SK-N-SH (cell line): ENCODE measurements around the gene MTHFS. TPM values are rescaled to one million over a fixed set of nuclear protein-coding genes. Genes with fewer than 3 reads are reported as not detected.

Experiments used
- CTCF ChIA-PET: fragments of 300-600, 350-600 bp; formaldehyde crosslinking; extraction: SDS; loops from one replicate; lab custom pipeline; 2021; lab: Yijun Ruan, JAX
- POLR2A ChIA-PET: fragments of 350-600 bp; sonication (Branson Sonifier 250); formaldehyde crosslinking; extraction: SDS; loops from one replicate; lab custom pipeline; 2020; ENCODE audit warnings: antibody characterized with exemption, inconsistent platforms; lab: Yijun Ruan, JAX
- DNase-seq: peaks from one replicate; pipeline ENCODE4 v3.0.0; 2012
- H2AFZ ChIP-seq: fragments of 200-600 bp; sonication (generic); 2 replicates; pipeline ENCODE4 v1.8.1; 2016; ENCODE audit warnings: antibody characterized with exemption, mild to moderate bottlenecking, low read depth
- H3F3A ChIP-seq: fragments of 200-600 bp; sonication (generic); replicated peaks from 2 replicates; pipeline ENCODE3; 2016; ENCODE audit warnings: antibody characterized with exemption, mild to moderate bottlenecking; ENCODE audit not compliant: insufficient read depth
- H3K27ac ChIP-seq, 2 experiments: fragments of 200-500 bp in 1 of 2; fragments of 200-600 bp in 1 of 2; sonication (Bioruptor generic) in 1 of 2; sonication (generic), shearing (Covaris generic) in 1 of 2; 2 replicates each; pipeline versions ENCODE4 v1.5.1 to v1.6.1; 2014 to 2016; ENCODE audit warnings: low read depth in 2 of 2, inconsistent platforms in 1 of 2, low read length in 1 of 2, mild to moderate bottlenecking in 1 of 2, mixed read lengths in 1 of 2
- H3K27me3 ChIP-seq: fragments of 200-600 bp; sonication (generic), shearing (Covaris generic); 2 replicates; pipeline ENCODE4 v1.6.1; 2016; ENCODE audit warnings: mixed run types; ENCODE audit not compliant: insufficient read depth
- H3K36me3 ChIP-seq, 2 experiments: fragments of 200-500 bp in 1 of 2; fragments of 200-600 bp in 1 of 2; sonication (Bioruptor generic) in 1 of 2; sonication (generic) in 1 of 2; replicated peaks in 1 of 2; 2 replicates each; pipeline versions ENCODE3 to v1.5.1; 2014 to 2016; ENCODE audit warnings: low read length in 1 of 2, mild to moderate bottlenecking in 1 of 2; ENCODE audit not compliant: insufficient read depth in 2 of 2, control insufficient read depth in 1 of 2
- H3K4me1 ChIP-seq, 2 experiments: fragments of 200-500 bp in 1 of 2; fragments of 200-600 bp in 1 of 2; sonication (Bioruptor generic) in 1 of 2; sonication (generic), shearing (Covaris generic) in 1 of 2; 2 replicates each; pipeline versions ENCODE4 v1.5.1 to v1.6.1; 2014 to 2016; ENCODE audit warnings: low read depth in 1 of 2, low read length in 1 of 2, mixed run types in 1 of 2; ENCODE audit not compliant: insufficient read depth in 2 of 2, control insufficient read depth in 1 of 2
- H3K4me2 ChIP-seq: fragments of 200-600 bp; sonication (generic), shearing (Covaris generic); 2 replicates; pipeline ENCODE4 v1.6.1; 2017; ENCODE audit warnings: mixed run types
- H3K4me3 ChIP-seq, 2 experiments: fragments of 200-500 bp in 1 of 2; fragments of 200-600 bp in 1 of 2; sonication (Bioruptor generic) in 1 of 2; sonication (generic), shearing (Covaris generic) in 1 of 2; 2 replicates each; pipeline versions ENCODE4 v1.5.1 to v1.8.1; 2014 to 2016; ENCODE audit warnings: low read depth in 2 of 2, inconsistent platforms in 1 of 2, low read length in 1 of 2, mild to moderate bottlenecking in 1 of 2, mixed read lengths in 1 of 2, moderate library complexity in 1 of 2
- H3K79me2 ChIP-seq: fragments of 200-600 bp; sonication (generic); 2 replicates; pipeline ENCODE4 v1.8.1; 2017; ENCODE audit warnings: mild to moderate bottlenecking; ENCODE audit not compliant: insufficient read depth
- H3K9ac ChIP-seq: fragments of 200-600 bp; sonication (generic); 2 replicates; pipeline ENCODE4 v1.6.1; 2017; ENCODE audit warnings: mixed run types
- H3K9me2 ChIP-seq: fragments of 200-600 bp; sonication (generic); 2 replicates; pipeline ENCODE4 v1.6.1; 2017; ENCODE audit warnings: mixed run types
- H3K9me3 ChIP-seq: fragments of 200-600 bp; sonication (generic); 2 replicates; pipeline ENCODE4 v1.6.1; 2017; ENCODE audit warnings: mixed run types, mild to moderate bottlenecking, moderate library complexity
- H4K20me1 ChIP-seq: fragments of 200-600 bp; sonication (generic); 2 replicates; pipeline ENCODE4 v1.6.1; 2017; ENCODE audit warnings: mild to moderate bottlenecking, mixed run types; ENCODE audit not compliant: insufficient read depth
- CHD2 ChIP-seq: fragments of 150-350 bp; IDR thresholded peaks from 2 replicates; pipeline ENCODE4 v1.6.1; 2018; ENCODE audit warnings: low read length; ENCODE audit not compliant: partially characterized antibody
- CTCF ChIP-seq: fragments of 200-600 bp; sonication (generic); IDR thresholded peaks from 2 replicates; pipeline ENCODE4 v1.6.1; 2017; ENCODE audit warnings: antibody characterized with exemption, mild to moderate bottlenecking, moderate library complexity
- EZH2phosphoT487 ChIP-seq: fragments of 200-600 bp; sonication (generic); IDR thresholded peaks from 2 replicates; pipeline ENCODE4 v1.6.1; 2017; ENCODE audit warnings: low read depth, mixed run types, mild to moderate bottlenecking, antibody characterized with exemption, moderate library complexity, borderline replicate concordance
- FOSL2 ChIP-seq: IDR thresholded peaks from 2 replicates; pipeline ENCODE4 v1.4.0; 2012; ENCODE audit warnings: low read depth, mild to moderate bottlenecking, moderate library complexity, borderline replicate concordance
- FOXM1 ChIP-seq: IDR thresholded peaks from 2 replicates; pipeline ENCODE4 v1.4.0; 2012; ENCODE audit warnings: low read depth, mild to moderate bottlenecking
- GABPA ChIP-seq: IDR thresholded peaks from 2 replicates; pipeline ENCODE4 v1.4.0; 2012; ENCODE audit warnings: low read depth, mild to moderate bottlenecking
- JUND ChIP-seq: IDR thresholded peaks from 2 replicates; pipeline ENCODE4 v1.4.0; 2012
- MEF2A ChIP-seq: IDR thresholded peaks from 2 replicates; pipeline ENCODE4 v1.4.0; 2012; ENCODE audit warnings: low read depth, borderline replicate concordance
- MXI1 ChIP-seq: IDR thresholded peaks from 2 replicates; pipeline ENCODE4 v1.6.1; 2012; ENCODE audit warnings: mild to moderate bottlenecking, low read depth, low read length, improper control_type of control experiment
- NFIC ChIP-seq: IDR thresholded peaks from 2 replicates; pipeline ENCODE4 v1.4.0; 2012; ENCODE audit warnings: borderline replicate concordance
- NRF1 ChIP-seq: IDR thresholded peaks from 2 replicates; pipeline ENCODE4 v1.6.1; 2012; ENCODE audit warnings: low read depth, mild to moderate bottlenecking, low read length
- POLR2AphosphoS5 ChIP-seq: IDR thresholded peaks from 2 replicates; pipeline ENCODE4 v1.6.1; 2012; ENCODE audit warnings: low read depth, low read length
- RAD21 ChIP-seq: IDR thresholded peaks from 2 replicates; pipeline ENCODE4 v1.6.1; 2012; ENCODE audit warnings: mild to moderate bottlenecking, low read length
- REST ChIP-seq: IDR thresholded peaks from 2 replicates; pipeline ENCODE4 v1.6.1; 2012; ENCODE audit warnings: mild to moderate bottlenecking, low read depth, low read length, moderate library complexity
- RFX5 ChIP-seq: IDR thresholded peaks from 2 replicates; pipeline ENCODE4 v1.6.1; 2012; ENCODE audit warnings: mild to moderate bottlenecking, improper control_type of control experiment, low read length
- SMC3 ChIP-seq: IDR thresholded peaks from 2 replicates; pipeline ENCODE4 v1.6.1; 2012; ENCODE audit warnings: low read depth, low read length, improper control_type of control experiment
- TAF1 ChIP-seq: IDR thresholded peaks from 2 replicates; pipeline ENCODE4 v1.6.1; 2012; ENCODE audit warnings: low read depth, mild to moderate bottlenecking, low read length, moderate library complexity, borderline replicate concordance
- TCF12 ChIP-seq: IDR thresholded peaks from 2 replicates; pipeline ENCODE4 v1.4.0; 2012
- USF2 ChIP-seq: fragments of 150-350 bp; IDR thresholded peaks from 2 replicates; pipeline ENCODE4 v1.6.1; 2017; ENCODE audit warnings: antibody characterized with exemption, low read length, low read depth, borderline replicate concordance
- YY1 ChIP-seq: IDR thresholded peaks from 2 replicates; pipeline ENCODE4 v1.4.0; 2012; ENCODE audit warnings: low read depth, mild to moderate bottlenecking
- ZBTB33 ChIP-seq: IDR thresholded peaks from 2 replicates; pipeline ENCODE4 v1.4.0; 2012; ENCODE audit warnings: low read depth, borderline replicate concordance
- whole genome bisulfite sequencing: methylation state at CpG from one replicate; pipeline ENCODE4 v1.1.6; 2017; ENCODE audit warnings: low lambda C conversion rate; 5-methylcytosine and 5-hydroxymethylcytosine counted together
- polyA plus RNA-seq, 3 experiments: library from polyadenylated mRNA; depleted of rRNA; stranded (reverse); fragments of >200 nt; gene quantifications; 2 replicates each; pipeline ENCODE4 v1.2.3, GENCODE V29; 2012
- TF ChIP-seq, protein P1 (sequence below): IDR thresholded peaks from 2 replicates; pipeline ENCODE4 v1.4.0; 2012; ENCODE audit warnings: low read depth, borderline replicate concordance
- TF ChIP-seq, protein P2 (sequence below): IDR thresholded peaks from 2 replicates; pipeline ENCODE4 v1.4.0; 2012; ENCODE audit warnings: low read depth

Gene MTHFS
- 21.1 and 21.9 TPM in 2 replicates for polyA plus RNA-seq (2012; rRNA removed)
- polyA plus RNA-seq (2012; cell fraction: cytosol; rRNA removed), result 24.4 and 25.3 TPM in 2 replicates
- 9.3 and 9.7 TPM in 2 replicates for polyA plus RNA-seq (2012; cell fraction: nucleus; rRNA removed)

DNA sequence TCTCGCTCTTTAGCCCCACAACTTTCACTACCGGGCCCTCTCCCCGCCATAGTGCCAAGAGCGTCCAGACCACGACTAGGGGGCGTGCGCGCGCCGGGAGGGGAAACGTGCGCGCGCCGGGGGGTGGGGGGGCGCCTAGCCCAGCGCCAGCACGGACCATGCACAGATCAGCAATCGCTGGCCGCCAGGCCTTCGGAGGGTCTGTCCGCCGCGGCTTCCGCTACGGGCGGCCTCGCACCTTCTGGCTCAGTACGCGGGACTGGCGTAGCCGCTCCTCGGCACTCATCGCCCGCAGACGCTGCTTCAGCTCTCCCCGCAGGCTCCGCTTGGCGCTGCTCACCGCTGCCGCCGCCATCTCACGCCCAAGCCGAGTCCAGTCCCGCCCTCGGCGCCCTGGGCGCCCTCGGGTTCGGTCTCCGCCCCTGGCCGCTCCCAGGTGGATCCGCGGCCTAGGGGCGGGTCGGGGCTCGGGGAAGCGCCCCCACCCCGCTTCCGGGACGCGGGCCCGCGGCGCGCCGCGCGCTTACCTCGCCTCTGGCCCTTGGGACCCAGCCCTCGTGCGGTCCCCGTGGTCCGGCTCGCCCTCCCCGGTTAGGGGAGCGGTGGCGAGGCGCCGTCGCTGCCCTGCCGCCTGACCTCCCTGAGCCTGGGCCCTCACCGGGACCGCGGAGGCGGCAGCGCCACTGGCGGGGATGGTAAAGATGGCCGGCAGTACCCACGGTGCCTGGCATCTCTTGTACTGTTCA is at the start of gene MTHFS:
TSS of gene MTHFS (minus strand) at position 381 of the 746 bp plus-strand sequence. CDS start at position 355, 26 bp downstream.
- 14% methylated on average over 35 of the region's 90 CpGs for WGBS
- peak; percentile 88 for DNase-seq
- peak within 1 kb of the TSS; percentile 84 for H2AFZ ChIP-seq
- peaks cover 0 to 2% of the 10 kb centered on the region in 2 experiments; a peak in 2 of 4 replicates for H3K4me1 ChIP-seq
- H4K20me1 ChIP-seq, result no peaks in the 10 kb centered on the region
- H3K36me3 ChIP-seq, result peaks cover 8 to 9% of the 10 kb centered on the region in 2 experiments
- H3K4me2 ChIP-seq, result peak within 1 kb of the TSS; percentile 73
- no peaks in the 10 kb centered on the region for H3K9me2 ChIP-seq
- peak within 1 kb of the TSS; percentile 60 to 91 for H3K27ac ChIP-seq
- ChIA-PET CTCF (interaction anchor here (1.1 kb wide), 1 partner anchor 9 kb away, joined by 3 read pairs; no protein-coding TSS in a partner anchor), POLR2A (interaction anchor here (3.4 kb wide), 1 partner anchor 27 kb away, joined by 12 read pairs; no protein-coding TSS in a partner anchor)
- H3K27me3 ChIP-seq, result no peaks in the 10 kb centered on the region
- peak within 1 kb of the TSS; percentile 61 to 65 for H3K4me3 ChIP-seq
- H3K79me2 ChIP-seq, result peaks cover 6% of the 10 kb centered on the region; the same call in 1 of the 2 replicates
- no peaks in the 10 kb centered on the region for H3K9me3 ChIP-seq
- peak within 1 kb of the TSS; percentile 73 for H3K9ac ChIP-seq
- peaks cover 7% of the 10 kb centered on the region for H3F3A ChIP-seq
- TF ChIP-seq TAF1, result peak; percentile 43; the same call in 1 of the 2 replicates
- no peak for TF ChIP-seq NFIC
- TF ChIP-seq TCF12, result no peak
- TF ChIP-seq RFX5, result no peak
- no peak for TF ChIP-seq USF2
- no peak for TF ChIP-seq EZH2phosphoT487
- TF ChIP-seq MEF2A, result no peak
- 0 out of 2 replicates have a peak, but pooled peaks have one; percentile 37 for TF ChIP-seq NRF1
- TF ChIP-seq REST, result no peak
- TF ChIP-seq FOXM1, result no peak
- no peak for TF ChIP-seq SMC3
- TF ChIP-seq GABPA, result 0 out of 2 replicates have a peak, but pooled peaks have one; percentile 15
- no peak for TF ChIP-seq JUND
- TF ChIP-seq, protein P1, sequence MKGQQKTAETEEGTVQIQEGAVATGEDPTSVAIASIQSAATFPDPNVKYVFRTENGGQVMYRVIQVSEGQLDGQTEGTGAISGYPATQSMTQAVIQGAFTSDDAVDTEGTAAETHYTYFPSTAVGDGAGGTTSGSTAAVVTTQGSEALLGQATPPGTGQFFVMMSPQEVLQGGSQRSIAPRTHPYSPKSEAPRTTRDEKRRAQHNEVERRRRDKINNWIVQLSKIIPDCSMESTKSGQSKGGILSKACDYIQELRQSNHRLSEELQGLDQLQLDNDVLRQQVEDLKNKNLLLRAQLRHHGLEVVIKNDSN, result no peak
- no peak for TF ChIP-seq FOSL2
- TF ChIP-seq CHD2, result no peak
- TF ChIP-seq YY1, result peak; percentile 78
- no peak for TF ChIP-seq ZBTB33
- peak; percentile 36; the same call in 1 of the 2 replicates for TF ChIP-seq CTCF
- TF ChIP-seq MXI1, result 0 out of 2 replicates have a peak, but pooled peaks have one; percentile 54
- TF ChIP-seq, protein P2, sequence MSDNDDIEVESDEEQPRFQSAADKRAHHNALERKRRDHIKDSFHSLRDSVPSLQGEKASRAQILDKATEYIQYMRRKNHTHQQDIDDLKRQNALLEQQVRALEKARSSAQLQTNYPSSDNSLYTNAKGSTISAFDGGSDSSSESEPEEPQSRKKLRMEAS, result 0 out of 2 replicates have a peak, but pooled peaks have one; percentile 33
- TF ChIP-seq RAD21, result peak; percentile 30
- peak; percentile 81 for TF ChIP-seq POLR2AphosphoS5
